ENCODE data around the gene RTEL1.
"Not testable (repeated sequence)": the region's sequence is repeated elsewhere in the genome, so short reads cannot be mapped to it uniquely, and the experiment has no call there.

The RTEL1 gene

GRCh38 chr20:63671695-63672094 lies 13.6 kb downstream of the RTEL1 start:
- DNase-seq = not testable (repeated sequence)

DNA sequence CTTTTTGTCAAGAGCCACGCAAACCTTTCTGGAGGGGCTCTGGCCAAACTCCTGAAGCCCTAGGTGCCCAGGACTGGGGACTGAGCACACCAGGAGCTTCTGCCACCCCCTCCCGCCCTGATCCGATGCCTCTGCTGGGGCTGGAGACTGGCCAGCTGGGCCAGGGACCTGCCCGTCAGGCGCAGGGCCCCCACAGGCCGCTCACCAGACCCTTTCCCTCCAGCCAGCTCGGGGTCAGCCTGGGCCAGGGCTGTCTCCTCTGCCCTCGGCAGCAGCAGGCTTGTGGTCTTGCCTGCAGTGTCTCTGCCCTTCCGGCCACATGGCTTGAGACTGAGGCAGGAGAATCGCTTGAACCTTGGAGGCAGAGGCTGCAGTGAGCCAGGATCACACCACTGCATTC lies 14.6 kb downstream of the RTEL1 start:
- no peak for DNase-seq

DNA sequence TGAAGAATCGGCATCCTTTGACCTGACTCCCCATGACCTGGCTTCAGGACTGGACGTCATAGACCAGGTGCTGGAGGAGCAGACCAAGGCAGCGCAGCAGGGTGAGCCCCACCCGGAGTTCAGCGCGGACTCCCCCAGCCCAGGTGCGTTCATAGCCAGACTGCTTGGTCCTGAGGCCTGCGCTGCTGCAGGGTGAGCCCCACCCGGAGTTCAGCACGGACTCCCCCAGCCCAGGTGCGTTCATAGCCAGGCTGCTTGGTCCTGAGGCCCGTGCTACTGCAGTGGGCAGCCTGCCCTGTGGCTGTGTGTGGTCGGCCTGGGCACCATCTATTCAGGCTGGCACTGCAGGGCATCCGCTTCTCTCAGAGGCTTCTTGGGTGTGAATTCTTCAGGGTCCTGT lies 15.8 kb downstream of the RTEL1 start:
- DNase-seq = no peak

DNA sequence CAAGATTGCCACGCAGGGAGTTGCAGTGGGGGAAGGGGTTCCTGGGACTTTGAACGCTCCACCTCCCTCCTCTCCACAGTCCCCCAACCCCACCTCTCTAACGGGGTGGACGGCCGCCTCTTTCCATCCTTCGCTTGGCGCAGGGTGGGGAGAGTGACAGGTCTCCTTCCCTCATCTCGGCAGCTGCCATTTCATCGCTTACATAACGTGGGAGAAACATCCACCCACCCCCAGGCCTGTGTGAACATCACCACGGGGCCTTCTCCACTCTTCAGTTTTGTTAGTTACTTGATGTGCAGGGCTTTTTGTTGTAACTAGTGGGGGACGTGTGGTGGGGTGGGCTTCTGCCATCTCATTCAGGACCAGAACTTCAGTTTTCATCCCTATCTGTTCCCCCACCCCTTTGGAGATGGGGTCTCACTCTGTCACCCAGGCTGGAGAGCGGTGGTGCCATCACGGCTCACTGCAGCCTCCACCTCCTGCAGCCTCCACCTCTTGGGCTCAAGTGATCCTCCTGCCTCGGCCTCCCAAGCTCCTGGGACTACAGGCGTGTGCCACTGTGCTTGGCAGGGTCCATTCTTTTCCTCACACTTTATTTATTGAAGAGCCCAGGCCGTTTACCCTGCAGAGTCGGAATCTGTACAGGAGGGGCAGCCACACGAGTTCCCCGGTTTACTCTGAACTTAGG lies 17.7 kb downstream of the RTEL1 start:
- DNase-seq = no peak

DNA sequence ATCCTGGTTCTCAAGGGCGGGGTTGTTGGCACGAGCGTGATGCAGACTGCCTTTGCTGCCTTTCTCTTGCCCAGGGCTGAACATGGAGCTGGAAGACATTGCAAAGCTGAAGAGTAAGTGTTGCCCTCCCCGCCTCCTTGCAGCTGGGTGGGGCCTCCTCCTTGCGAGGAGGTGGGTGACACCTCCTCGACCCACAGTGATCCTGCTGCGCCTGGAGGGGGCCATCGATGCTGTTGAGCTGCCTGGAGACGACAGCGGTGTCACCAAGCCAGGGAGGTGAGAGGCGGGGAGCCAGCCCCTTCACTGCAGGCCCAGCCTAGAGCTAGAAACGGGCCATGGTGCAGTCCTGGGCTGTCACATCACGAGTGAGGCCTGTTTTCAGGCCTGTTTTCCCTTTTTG lies 20.0 kb downstream of the RTEL1 start:
- DNase-seq = no peak

GRCh38 chr20:63678667-63679465 lies 20.8 kb downstream of the RTEL1 start:
- no peak for DNase-seq

GRCh38 chr20:63679799-63680305 lies 21.7 kb downstream of the RTEL1 start:
- no peak for DNase-seq

GRCh38 chr20:63680427-63680826 lies 22.3 kb downstream of the RTEL1 start:
- no peak for DNase-seq

- no peak for DNase-seq
These were observed 22.9 kb downstream of the RTEL1 start for GRCh38 chr20:63680857-63681608.

DNA sequence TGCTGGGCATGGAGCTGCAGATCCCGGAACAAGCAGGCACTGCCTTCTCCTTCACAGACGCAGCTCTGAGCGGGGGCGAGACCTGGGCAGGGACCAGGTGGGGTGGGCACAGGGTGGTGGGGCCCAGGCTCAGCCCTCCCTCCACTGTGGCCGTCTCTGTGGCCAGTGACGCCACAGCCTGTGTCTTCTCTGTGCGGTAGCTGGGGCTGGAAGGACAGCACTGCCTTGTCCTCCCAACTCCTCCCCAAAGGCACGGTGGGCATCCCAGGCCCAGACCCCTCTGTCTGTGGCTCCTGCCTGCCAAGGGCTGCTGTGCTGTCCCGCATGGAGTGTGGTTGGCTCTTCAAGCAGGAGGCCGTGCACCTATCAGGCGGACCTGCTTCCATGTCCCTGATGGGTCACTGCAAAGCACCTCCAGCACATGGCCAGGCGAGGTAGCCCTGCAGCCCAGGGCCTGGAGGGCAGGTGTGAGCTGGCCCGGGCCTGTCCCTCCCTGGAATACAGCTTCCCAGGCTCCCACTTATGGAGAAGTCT lies 23.6 kb downstream of the RTEL1 start:
- DNase-seq = no peak

DNA sequence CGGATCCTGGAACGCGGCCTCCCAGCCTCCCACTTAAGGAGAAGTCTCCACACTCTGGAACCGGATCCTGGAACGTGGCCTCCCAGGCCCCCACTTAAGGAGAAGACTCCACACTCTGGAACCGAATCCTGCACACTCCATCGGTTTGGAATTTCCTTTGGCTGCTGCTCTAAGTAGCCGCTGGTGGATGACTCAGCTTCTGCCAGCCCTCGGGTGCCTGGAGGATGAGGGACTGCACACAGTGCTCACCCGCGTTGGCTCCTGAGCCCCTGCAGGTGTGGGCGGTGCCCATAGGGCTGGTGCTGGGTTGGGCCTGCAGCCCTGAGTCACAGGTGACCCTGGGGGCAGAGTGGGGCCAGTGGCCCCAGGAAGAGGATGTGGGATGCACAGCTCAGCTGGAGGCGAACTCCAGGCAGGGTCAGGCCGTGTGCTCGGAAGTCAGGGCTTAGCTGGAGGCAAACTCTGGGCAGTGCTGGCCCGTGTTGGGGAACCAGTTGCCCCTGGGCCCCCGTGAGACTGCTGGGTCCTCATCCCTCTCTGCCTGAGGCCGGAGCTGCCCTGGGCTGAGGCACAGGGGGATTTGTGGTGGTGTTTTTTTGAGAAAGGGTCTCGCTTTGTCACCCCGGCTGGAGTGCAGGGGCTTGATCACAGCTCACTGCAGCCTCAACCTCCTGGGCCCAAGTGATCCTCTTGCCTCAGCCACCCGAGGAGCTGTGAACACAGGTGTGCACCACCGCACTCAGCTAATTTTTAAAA lies 24.4 kb downstream of the RTEL1 start:
- no peak for DNase-seq

- no peak for DNase-seq
These were observed 27.3 kb downstream of the RTEL1 start for GRCh38 chr20:63685269-63686026.

- no peak for DNase-seq
These were observed 28.0 kb downstream of the RTEL1 start for GRCh38 chr20:63686094-63686491.

- no peak for DNase-seq
These were observed 28.6 kb downstream of the RTEL1 start for GRCh38 chr20:63686492-63687321.

DNA sequence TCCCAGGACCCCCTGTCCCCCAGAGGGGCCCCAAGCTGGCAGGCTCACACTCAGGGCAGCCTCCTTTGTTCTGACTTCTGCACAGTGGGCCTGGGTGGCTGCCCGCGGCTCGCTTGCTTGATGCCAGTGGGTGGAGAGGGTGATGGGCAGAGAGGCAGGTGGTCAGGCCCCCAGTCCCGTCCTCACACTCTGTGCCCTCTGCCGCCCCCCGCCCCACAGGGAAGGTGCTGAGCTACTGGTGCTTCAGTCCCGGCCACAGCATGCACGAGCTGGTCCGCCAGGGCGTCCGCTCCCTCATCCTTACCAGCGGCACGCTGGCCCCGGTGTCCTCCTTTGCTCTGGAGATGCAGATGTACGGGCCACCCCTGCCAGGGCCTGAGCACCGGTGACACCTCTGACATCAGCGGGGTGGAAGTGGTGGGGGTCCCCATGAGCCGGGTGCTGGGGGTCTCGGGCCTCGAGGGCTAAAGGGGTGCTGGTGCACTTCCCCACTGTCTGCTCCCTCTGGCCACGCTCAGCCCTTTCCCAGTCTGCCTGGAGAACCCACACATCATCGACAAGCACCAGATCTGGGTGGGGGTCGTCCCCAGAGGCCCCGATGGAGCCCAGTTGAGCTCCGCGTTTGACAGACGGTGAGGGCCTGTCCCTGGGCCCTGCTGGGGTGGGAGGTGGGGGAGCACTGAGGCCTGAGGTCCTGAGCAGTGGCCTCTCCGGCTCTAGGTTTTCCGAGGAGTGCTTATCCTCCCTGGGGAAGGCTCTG lies 29.5 kb downstream of the RTEL1 start:
- no peak for DNase-seq

GRCh38 chr20:63688228-63689045 lies 30.3 kb downstream of the RTEL1 start:
- DNase-seq = peak; percentile 27

DNA sequence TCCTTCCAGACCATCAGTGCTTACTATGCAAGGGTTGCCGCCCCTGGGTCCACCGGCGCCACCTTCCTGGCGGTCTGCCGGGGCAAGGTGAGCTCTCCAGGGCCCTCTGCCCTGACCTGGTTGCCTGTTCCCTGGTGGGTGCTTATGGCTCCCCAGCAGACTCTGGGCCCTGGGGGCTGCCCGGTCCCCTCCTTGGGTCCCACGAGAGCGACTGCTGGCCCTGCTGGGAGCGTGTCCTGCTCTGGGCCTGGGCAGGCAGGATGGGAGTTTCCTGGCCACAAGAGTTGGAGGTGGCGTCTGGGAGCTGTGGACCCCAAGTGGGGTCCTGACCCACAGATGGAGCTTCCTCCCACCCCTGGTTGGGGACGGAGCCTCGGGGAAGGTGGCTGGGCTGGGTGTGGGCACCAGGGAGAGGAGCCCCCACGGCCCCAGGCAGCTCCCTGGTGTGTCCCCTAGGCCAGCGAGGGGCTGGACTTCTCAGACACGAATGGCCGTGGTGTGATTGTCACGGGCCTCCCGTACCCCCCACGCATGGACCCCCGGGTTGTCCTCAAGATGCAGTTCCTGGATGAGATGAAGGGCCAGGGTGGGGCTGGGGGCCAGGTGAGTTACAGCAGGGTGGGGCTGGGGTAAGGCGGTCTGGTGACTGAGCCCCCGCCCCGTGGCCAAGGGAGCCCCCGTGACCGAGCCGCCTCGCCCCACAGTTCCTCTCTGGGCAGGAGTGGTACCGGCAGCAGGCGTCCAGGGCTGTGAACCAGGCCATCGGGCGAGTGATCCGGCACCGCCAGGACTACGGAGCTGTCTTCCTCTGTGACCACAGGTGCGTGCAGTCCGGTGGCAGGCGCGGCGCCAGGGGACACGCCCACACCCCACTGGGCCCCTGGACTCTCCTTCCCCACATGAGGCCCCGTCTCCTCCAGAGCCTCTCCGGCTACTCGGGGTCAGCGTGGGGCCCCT lies 31.2 kb downstream of the RTEL1 start:
- peak; percentile 40 for DNase-seq

Measured in left hindlimb (tissue), 1 donor.